OCI-M2 (cell line): ENCODE data around the gene RIT2.

ENCODE experiments used
- DNase-seq: peaks from one replicate; lab custom pipeline; 2025; ENCODE audit not compliant: unreplicated experiment; lab: John Stamatoyannopoulos, UW

The RIT2 gene

DNA sequence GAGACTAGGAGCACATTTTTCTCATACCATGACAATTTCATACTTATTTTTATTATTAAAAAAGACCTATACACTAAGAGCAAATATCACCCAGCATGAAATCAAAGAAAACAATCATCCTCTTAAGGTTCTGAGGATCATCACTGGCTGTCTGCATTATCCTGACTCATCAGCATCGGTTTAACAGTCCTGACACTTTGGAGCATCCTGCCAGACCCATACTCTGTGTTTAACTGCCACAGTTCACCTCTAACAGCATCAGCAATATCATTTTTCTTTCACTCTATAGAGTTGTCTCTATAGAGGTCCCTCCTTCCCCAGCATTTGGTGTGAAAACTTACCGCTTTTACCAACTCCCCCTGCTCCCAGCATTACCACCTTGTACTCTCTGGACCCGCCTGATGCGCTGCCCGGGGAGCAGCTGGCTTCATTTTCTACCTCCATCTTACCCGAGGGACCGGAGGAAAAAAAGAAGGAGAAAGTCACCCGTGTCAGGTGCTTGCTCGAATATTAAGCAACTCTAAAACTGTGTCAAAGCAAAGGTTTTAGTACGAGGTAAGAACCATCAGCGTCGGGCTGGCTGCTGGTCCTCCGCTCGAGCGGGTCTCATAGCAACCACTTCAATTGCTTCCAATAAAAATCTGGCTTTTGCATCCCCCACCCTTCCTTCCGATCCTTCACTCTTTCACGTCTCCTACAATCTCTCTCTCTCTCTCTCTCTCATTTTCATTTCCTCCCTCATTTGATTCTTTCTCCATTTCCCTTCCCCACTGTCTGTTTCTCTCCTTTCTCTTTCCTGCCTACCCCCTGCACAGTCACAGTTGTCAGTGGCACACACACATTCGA is at the start of gene RIT2:
TSS of gene RIT2 (minus strand) at position 610 of the 846 bp plus-strand sequence.
- no peak for DNase-seq

DNA sequence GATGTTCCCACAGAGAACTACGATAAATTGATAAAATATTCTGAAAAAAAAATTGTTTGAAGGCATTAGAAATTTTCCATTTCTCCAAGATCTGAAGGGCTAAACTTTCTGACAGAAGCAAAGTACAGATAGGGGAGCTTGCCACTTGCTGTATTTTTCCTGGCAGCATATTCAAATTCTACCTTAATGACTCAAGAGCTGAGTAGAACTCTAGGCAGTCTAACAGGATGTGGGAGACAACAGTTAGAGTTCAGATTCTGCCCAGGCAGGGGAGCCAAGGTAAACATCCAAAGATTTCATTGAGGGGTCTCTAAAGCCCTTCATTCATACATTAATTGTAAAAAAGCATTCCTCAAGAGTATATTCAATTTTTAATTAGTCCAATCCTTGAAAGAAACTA is 46.0 kb upstream of the RIT2 start:
- DNase-seq = no peak

DNA sequence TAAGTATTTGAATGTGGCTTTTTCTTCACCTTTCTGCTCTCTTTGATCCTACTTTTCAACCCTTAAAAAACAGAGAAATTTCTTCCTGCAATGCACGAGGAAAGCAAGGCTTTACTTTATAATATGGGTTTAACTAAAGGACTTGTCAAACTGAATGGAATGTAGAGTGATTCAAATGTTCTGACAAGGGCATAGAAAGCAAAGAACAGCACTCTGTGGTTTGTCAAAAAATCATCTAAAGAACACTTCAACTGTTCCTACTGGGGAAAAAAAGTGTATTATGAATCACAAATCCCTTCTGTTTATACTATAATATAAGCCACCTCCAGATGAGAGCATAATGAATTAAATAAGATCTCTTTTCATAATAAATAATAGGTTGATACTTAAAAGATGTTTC is 45.0 kb upstream of the RIT2 start:
- DNase-seq = no peak

DNA sequence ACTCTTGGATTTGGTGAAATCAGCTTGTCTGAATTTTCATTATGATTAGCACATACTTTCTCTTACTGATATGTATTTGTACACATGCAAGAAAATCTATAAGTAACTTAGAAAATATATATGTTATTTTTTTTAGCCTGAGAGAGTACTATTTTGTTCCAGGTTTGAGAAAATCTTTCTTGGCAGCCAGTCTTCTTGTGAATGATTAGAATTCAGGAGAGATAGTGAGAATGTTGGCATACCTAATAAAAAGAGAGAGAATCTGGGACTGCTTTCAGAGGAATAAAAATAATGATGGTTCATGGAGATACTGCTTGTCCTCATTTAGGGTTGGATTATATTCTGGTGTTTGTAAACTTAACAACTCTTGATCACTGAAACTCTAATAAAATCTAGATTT is 44.4 kb upstream of the RIT2 start:
- DNase-seq = no peak

DNA sequence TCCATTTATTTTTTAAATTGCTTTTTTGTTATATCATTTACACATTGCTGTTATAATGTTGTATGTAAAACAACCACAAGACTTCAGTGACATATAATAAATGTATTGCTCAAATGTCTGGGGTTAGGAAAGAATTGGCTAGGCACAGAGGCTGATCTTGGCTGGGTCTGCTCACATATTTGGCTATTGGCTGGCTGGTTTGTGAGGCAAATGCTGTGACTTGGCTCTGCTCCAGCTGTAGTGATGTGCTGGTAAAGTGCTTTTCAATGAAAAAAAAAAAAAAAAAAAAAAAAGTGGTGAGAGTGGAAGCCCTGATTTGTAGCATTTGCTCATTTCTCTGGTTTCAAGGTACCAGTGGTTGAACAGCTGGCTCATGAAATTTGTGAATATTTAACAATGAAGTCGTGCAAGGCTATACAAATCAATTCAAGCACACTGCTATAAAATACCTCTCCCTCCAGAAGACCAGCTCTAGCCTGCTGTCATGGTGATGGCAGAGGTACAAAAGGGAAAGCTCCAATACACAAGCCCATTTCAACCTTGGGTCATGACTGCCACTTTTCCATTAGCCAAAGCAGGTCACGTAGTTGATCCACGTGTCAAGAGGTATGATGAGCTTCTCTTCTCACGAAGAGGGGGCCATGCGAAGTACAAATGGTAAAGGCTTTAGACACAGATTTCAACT is 43.7 kb upstream of the RIT2 start:
- no peak for DNase-seq

DNA sequence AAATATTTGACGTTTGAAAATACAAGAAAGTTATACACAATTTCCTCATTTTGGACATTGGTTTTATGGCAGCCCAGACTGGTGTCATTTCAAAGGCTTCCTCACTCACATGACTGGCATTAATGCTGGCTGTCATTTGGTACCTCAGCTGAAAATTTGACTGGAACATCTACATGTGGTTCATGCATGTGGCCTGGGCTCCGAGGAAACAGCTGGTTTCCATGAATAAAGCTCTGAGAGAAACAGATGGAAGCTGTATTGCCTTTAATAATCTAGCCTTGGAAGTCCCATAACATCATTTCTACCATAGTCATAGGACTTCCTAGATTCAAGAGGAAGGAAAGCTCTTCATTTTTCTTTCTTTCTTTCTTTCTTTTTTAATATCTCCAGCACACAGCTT is 42.9 kb upstream of the RIT2 start:
- no peak for DNase-seq

DNA sequence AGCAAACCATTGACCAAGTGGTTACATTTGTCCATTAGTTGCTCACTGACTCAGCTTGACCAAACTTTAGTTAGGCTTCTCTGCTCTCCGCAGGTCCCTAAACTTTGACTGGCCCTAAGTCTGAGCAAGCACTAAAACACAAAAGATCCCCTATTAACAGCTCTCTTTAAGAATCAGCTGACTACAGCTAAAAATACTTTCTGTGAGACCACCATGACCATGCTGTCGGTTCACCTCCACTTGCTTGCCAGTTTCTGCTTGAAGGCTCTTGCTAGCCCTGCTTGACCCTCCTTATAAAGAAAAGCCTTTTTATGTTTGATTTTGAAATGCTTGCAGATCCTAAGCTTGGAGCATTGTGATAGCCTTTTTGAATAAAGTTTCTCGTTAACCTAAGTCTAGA is 40.4 kb upstream of the RIT2 start:
- DNase-seq = no peak

DNA sequence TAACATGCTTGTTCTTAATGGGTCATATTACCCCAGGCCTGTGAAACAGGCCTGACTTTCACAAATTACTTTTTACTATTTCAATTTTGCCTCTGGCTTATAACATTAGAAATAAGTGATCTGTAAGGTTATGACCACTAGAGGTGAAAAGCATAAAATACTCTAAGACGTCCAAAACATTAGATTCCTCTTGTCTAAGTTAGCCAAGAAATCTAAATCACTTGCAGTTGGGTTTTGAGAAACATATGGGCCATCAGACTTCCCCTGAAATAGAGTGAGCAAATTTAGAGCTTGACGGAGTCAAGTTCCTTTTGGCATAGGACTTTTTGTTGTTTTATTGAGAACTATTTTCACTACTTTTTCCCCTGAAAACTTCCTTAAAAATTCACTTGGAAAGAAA is 32.7 kb upstream of the RIT2 start:
- DNase-seq = no peak

DNA sequence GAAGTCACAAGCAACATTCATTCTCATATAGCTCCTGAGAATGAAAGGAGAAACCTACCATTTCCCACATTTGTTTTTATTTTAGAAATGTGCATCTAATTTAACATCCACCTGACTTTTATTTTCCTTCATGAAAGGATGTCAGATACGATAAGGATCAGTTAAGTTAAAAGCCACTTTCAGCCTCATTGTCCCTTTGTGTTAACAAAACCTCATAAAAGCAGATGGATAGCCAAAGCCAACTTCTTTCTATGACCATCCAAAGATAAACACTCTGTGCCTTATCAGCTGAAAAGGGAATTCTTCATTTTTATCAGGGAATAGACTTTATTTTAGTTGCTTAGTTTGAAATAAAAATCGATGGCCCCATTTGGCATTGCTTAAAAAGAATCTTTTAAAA is 25.7 kb upstream of the RIT2 start:
- no peak for DNase-seq

DNA sequence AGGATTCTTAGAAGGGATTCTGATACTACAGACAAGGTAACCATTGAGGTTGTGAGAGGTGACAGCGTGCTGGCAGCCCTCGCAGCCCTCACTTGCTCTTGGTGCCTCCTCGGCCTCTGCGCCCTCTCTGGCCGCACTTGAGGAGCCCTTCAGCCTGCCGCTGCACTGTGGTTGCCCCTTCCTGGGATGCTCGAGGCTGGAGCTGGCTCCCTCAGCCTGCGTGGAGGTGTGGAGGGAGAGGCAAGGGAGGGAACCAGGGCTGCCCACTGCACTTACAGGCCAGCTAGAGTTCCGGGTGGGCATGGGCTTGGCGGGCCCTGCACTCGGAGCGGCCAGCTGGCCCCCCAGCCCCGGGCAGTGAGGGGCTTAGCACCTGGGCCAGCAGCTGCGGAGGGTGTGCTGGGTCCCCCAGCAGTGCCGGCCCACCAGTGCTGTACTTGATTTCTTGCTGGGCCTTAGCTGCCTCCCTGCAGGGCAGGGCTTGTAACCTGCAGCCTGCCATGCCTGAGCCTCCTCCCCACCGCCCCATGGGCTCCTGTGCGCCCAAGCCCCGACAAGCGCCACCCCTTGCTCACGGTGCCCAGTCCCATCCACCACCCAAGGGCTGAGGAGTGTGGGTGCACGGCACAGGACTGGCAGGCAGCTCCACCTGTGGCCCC is 23.9 kb upstream of the RIT2 start:
- no peak for DNase-seq

DNA sequence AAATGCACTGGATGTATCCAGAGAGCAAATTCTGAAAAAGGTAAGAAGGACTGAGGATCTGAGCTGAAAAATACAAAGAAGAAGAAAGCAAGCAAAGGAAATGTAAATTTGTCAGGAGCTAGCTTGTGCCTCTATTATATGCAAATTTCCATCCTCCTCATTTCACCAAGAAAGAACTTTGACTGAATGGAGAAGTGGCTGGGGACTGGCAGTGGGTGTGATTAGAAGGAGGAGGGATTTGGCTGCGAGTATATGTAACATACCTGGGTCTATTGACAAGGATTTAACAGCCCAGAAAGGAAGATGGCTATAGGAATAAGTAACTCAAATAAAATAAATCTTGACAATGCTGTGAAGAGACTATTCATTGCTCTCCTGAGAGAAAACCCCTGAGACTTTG is 19.4 kb upstream of the RIT2 start:
- DNase-seq = no peak

DNA sequence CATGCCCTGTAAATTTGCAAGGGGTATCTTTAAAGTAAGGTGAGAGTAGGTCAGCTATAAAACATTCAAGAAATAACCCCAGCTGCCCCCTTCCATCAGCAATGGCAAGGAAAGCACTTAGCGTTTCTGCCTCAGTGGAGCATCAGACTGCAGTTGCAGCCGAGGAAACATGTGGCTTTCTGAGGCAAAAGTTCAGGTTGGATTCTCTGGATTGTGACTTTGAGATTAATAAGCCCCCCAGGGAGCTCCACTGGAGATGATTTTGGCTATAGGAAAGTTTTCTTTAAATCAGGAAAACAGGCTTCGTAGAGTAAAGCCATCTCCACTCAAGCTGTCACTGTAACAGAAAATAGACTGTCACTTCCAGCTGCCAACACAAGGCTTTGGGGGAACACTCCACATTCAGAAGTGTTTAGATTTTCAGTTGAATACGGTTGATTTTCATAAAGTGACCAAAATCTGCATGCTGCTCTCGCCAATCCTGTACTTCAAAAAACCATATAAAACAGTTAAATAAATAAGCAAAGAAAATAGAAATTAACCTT is 15.3 kb upstream of the RIT2 start:
- no peak for DNase-seq

DNA sequence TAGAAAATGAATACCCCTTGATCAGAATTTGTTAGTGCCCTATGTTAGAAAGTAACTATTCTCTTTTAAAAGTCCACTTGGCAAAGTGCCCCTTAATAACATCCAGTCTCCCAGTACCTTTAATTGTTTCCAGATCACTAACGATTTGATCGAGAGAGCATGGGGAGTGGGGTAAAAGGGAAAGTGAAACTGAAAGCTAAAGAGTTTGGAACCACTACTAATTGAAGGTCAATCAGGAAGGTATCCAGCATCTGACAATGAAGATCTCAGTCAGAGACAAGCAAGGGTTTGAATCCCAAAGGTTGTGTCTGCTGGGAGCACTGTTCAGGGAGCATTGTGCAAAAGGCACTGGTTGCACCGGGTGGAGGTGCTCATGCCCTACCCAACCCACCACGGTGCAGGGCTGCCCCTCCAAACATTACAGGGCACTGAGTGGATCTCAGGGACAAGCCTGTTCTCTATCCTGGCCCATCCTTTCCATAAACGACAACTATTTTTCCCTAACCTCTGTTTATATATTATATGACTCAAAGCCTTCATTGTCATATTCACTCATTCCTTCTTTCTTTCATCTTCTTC is 14.6 kb upstream of the RIT2 start:
- no peak for DNase-seq

DNA sequence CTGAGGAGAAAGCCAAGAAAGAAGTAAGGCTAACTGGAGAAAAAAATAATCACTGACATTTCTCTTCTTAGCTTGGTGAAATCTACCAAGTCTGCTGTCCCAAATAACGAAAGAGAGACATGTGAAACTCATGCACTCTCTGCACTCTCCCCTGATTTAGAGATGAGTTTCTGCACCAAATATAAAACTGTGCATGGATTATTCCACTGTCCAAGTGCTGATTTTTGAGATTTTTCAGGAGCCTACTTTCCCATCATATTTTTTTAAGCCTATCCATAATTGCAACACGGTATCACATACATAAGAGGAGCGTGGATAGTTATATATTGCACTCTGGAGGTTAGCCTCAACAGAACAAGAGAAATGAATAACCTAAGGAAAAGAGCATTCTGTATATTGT is 10.0 kb upstream of the RIT2 start:
- no peak for DNase-seq

DNA sequence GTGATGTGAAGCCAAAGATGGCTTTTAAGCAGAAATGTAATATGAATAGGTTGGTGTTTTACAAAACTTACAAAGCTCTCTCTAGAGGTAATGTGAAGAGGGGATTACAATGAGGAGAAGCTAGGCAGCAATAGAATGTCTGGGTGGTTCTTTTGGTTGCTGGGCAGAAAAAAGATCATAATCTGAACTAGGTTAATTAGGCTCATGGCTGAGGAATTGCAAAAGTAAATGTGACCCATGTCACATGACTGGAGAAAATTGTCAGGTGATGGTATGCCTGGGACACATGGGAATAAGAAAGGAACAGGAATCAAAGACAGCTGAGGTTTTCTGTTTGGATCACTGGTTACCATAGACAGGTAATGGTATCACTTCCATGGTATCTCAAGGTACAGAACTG is 7.5 kb upstream of the RIT2 start:
- no peak for DNase-seq

DNA sequence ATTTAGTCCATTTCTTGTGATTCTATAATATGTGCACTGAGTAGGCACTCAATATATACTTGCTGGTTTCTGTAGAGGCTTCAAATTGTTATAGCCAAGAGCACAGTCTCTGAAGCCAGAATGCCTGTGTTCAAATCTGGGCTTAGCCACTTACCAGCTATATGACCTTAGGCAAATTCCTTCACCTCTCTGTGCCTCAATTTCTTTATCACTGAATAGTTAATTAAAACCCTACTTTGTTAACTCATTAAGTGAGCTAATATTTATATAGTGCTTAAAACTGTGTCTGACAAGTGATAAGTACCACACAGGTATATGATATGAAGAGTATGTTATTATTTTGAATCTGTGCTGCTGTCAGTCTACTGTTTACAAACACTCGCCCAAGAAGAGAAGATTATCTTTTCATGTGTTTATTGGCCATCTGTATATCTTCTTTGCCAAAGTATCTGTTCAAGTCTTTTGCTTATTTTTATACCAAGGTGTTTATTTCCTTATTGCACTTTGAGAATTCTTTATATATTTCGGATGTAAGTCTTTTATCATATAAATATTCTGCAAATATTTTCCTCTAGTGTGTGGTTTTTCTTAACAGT is 1.3 kb upstream of the RIT2 start:
- DNase-seq = no peak

DNA sequence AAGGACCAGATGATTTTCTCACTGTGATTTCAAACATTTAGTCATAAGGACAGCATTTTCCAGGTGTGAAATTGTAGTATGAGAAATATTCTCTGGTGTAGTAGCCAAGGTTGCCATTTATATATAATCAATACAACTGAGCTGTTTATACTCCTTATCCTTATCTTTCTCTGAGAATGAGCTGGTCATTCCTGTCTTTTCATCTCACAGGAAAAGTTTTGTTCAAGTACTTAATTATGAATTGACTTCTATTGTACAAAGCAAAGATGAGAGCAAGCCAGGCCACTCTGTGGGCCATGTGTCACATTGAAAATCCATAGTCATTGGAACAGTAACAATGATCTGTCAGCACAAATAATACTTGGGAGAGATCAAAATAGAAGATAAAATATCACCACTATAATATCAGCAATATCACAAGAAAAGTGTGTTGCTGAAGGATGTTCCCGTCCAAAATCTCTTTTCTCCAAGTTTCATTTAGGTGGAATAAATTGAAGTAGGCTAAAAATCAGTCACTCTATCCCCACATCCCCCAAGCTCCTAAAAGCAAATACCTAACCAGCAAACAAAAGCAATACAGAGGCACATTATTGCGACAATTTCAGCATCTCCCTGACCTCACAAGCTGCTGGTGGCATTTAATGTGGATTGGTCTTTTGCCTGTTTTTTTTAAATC is 2.1 kb downstream of the RIT2 start:
- no peak for DNase-seq

DNA sequence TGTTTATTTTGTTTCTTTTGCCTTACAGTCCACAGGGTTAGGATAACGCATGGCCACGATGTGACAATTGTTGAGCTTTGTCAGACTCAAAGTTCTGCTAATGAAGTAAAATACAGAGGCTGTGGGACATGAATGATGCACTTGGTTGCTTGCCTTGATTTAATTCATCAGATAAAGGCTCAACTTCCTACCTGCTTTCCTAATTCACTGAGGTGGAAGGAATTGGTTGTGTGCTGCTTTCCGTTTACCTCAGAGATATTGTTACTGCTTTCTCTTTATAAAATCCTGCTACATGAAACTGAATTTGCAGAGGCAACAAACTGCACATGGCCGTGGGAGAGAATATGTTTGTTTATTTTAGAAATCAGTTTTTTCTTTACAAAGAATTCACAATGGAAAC is 6.6 kb downstream of the RIT2 start:
- DNase-seq = no peak

DNA sequence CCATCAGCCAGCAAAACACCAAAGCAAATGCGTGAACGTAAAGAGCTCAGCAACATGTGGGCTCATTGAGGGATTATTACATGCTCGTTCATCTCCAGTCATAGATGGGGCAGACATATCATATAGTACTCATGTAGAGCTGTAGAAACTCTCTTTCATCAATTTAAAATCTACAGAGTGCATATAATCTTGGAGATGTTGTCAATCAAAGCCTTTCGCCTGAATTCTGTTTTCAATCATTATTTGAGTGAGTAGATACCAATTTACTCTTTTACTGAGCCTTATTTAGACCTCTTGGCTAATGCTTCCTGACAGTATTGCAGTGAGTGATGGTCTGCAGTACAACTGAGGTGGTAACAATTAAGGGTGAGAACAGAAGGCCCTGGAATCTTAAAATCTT is 7.0 kb downstream of the RIT2 start:
- no peak for DNase-seq

DNA sequence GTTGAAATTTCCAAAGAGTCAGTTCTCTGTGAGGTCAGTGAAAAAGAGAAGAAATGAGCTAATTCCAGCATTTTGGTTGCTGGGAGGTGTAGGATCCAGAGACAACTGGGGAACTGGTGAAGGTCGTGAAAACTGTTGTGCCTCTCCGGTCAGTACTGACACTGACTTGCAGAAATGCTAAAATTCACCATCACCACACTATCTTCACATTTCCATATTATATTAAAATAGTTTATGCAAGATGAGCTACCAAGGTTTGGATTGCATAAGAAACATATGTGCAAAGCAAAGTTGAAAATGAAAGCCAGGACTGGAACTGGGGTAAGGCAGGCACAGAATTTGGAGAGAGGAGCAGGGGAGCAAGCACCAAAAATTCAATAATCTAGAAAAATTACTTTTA is 21.8 kb downstream of the RIT2 start:
- DNase-seq = no peak

DNA sequence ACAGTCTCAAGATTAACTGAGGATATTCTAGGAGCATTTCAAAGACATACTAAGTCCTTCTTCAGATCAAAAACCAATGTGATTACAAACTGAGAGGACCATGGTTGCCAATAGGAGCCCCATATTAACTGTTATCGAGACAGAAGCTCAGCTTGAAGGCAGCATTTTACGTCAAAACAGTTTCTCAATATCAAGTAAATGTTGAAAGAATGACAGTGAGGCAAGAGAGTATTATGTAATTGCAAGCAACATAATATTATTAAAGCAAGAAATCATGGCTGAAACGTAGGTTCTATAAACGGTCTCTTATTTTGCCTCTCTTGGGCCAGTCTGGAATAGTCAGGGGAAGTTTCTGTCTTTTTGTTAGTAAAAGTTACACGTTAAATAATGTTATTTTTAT is 22.9 kb downstream of the RIT2 start:
- no peak for DNase-seq
